Measurements from ENCODE around the gene SETD2.
"Not testable (repeated sequence)": the region's sequence is repeated elsewhere in the genome, so short reads cannot be mapped to it uniquely, and the experiment has no call there.

The SETD2 gene, protein sequence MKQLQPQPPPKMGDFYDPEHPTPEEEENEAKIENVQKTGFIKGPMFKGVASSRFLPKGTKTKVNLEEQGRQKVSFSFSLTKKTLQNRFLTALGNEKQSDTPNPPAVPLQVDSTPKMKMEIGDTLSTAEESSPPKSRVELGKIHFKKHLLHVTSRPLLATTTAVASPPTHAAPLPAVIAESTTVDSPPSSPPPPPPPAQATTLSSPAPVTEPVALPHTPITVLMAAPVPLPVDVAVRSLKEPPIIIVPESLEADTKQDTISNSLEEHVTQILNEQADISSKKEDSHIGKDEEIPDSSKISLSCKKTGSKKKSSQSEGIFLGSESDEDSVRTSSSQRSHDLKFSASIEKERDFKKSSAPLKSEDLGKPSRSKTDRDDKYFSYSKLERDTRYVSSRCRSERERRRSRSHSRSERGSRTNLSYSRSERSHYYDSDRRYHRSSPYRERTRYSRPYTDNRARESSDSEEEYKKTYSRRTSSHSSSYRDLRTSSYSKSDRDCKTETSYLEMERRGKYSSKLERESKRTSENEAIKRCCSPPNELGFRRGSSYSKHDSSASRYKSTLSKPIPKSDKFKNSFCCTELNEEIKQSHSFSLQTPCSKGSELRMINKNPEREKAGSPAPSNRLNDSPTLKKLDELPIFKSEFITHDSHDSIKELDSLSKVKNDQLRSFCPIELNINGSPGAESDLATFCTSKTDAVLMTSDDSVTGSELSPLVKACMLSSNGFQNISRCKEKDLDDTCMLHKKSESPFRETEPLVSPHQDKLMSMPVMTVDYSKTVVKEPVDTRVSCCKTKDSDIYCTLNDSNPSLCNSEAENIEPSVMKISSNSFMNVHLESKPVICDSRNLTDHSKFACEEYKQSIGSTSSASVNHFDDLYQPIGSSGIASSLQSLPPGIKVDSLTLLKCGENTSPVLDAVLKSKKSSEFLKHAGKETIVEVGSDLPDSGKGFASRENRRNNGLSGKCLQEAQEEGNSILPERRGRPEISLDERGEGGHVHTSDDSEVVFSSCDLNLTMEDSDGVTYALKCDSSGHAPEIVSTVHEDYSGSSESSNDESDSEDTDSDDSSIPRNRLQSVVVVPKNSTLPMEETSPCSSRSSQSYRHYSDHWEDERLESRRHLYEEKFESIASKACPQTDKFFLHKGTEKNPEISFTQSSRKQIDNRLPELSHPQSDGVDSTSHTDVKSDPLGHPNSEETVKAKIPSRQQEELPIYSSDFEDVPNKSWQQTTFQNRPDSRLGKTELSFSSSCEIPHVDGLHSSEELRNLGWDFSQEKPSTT (N-terminal part only)

DNA sequence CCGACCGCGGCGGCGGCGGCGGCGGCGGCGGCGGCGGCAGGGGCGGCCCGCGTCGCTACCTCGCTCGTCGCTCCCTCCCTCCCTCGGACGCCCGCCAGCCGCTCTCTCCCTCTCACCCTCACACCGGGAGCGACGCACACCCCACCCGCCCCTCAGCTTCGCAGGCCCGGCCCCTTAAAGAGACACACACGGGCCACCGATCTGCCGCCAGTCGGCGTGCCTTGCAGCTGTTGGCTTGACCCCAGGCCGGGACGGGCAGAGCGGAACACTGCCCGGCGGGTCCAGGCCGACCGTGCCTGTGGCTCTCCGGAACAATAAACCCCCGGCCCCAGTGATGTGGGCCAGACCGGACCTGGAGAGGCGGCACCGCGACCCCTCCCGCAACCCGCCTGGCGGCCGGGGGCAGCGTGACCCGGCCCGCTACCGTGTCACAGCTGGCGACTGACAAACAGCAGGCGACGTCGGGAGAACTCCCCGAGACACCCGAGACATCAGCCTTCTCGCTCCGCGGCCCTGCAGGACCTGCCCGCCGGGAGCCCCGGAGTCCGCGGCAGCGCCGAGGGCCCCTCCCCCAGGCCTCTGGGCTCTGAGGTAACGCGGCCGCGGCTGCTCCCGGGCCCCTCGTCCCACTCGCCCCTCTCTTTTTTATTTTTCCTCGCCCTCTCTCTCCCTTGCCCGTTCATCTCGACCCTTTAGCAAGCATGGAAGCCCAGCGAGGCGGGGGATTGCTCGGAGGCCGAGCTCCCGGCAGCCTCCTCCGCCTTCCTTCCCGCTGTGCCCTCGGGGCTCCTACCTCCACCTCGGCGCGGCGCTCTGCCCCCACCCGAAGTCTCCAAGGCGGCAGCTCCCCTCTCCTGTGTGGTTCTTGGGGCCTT lies at the start of gene SETD2:
TSS of gene SETD2 (minus strand) at position 107 of the 875 bp plus-strand sequence. CDS start 189 bp downstream, outside the sequence.
- FAIRE-seq: no peak
- peak; percentile 36; the same call in 1 of the 2 replicates for TF ChIP-seq POLR2A (IDR thresholded peaks at IDR 0.05; ENCODE audit: low read depth, low read length)

DNA sequence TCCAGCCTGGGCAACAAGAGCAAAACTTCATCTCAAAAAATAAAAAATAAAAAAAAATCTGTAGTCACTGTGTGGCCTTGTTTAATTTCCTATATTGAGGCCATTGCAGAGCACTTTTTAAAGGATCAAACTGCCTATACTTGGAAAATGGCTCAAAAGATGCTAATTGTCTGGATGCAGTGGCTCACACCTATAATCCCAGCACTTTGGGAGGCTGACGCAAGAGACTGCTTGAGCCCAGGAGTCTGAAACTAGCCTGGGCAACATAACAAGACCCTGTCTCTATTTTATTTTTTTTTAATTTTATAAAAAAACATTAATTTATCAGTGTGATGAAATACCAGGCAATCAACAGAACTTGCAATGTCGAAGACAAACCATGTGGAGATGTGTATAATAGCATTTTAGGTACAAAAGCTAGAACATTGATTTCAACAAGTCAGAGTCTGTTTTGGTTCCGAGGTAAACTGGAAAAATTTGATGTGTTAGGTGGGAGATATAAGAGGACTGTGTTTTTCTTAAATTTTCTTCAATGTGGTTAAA lies 47.0 kb upstream of the SETD2 start:
- FAIRE-seq: no peak
- no peak for DNase-seq (ENCODE audit: insufficient read length, low spot score)
- TF ChIP-seq POLR2A (IDR thresholded peaks at IDR 0.05; ENCODE audit: low read depth, low read length): no peak

More for the DNA sequence above, at the start of gene SETD2:
- DNase-seq (ENCODE audit: insufficient read length, low spot score): peak; percentile 94

DNA sequence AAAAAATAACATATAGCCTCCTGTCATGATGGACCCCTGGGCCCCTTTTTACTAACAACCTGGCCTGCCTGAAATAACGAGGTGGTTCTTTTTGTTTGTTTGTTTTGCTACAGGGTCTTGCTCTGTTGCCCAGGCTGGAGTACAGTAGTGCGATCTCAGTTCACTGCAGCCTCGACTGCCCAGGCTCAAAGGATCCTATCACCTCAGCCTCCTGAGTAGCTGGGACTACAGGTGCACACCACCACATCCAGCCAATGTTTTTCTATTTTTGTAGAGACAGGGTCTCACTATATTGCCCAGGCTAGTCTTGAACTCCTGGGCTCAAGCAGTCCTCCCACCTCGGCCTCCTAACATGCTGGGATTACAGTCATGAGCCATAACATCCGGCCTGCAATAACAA lies 42.1 kb upstream of the SETD2 start:
- not testable (repeated sequence) for FAIRE-seq; DNase-seq (ENCODE audit: insufficient read length, low spot score)

DNA sequence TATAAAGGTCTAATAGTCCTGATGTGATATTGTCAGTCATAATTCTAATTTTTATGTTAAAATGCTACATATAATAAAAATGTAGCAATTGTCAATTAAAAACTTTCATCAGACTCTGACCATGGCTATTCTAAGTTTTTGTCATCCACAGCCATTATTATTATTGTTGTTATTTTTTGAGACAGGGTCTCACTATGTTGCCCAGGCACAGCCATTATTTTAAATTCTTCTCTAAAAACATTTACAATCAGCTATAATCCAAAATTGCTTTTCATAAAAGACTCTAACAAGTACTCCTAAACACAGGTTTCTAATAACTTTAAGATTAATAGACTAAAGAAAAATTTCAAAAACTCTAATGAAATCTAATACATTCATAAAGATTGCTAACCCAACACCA lies 41.0 kb upstream of the SETD2 start:
- no peak for TF ChIP-seq POLR2A (IDR thresholded peaks at IDR 0.05; ENCODE audit: low read depth, low read length)
- FAIRE-seq (no peak), DNase-seq (ENCODE audit: insufficient read length, low spot score) (no peak)

DNA sequence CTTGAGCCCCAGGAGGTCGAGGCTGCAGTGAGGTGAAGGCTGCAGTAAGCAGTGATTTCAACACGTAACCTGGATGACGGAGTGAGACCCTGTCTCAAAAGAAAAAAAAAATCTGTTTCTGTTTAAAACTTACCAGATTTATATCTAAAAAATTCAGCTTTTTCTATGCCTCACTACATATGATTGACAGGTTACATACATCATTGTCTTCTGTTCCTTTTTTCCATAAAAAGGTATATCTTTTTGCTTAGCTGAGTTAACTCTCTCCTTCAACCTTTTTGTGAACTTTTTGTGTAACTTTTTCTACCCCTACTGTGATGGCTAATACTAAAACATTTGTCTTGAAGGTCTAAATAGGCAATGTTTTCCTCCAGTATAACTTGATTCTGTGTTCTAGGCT lies 38.6 kb upstream of the SETD2 start:
- DNase-seq (ENCODE audit: insufficient read length, low spot score) (no peak), FAIRE-seq (no peak)
- TF ChIP-seq POLR2A (IDR thresholded peaks at IDR 0.05; ENCODE audit: low read depth, low read length): no peak

DNA sequence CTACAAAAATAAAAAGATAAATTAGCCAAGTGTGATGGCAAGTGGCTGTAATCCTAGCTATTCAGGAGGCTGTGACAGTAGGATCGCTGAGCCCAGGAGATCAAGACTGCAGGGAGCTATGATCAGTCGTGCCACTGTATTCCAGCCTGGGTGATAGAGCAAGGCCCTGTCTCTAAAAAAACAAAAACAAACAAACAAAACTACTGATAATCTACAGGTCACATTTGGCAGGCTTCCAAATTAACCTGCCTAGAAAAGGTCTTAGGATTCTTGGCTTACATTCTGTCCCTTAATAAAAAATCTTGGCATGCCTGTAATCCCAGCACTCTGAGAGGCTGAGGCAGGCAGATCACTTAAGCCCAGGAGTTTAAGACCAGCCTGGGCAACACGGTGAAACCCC lies 33.4 kb upstream of the SETD2 start:
- TF ChIP-seq POLR2A (IDR thresholded peaks at IDR 0.05; ENCODE audit: low read depth, low read length): no peak
- no peak for FAIRE-seq
- no peak for DNase-seq (ENCODE audit: insufficient read length, low spot score)

DNA sequence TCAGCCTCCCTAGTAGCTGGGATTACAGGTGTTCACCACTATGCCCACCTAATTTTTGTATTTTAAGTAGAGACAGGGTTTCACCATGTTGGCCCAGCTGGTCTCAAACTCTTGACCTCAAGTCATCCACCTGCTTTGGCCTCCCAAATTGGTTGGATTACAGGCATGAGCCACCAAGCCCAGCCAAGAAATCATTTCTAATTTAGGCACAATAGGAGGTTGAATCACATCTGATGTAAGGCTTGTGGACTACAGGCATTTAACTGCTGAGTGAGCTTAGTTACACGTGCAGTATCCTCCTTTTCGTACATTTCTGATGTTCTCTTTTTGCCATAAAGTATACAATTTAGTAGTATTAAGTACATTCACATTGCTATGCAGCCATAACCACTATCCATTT lies 31.1 kb upstream of the SETD2 start:
- TF ChIP-seq POLR2A (IDR thresholded peaks at IDR 0.05; ENCODE audit: low read depth, low read length): no peak
- DNase-seq (ENCODE audit: insufficient read length, low spot score) (no peak), FAIRE-seq (no peak)

DNA sequence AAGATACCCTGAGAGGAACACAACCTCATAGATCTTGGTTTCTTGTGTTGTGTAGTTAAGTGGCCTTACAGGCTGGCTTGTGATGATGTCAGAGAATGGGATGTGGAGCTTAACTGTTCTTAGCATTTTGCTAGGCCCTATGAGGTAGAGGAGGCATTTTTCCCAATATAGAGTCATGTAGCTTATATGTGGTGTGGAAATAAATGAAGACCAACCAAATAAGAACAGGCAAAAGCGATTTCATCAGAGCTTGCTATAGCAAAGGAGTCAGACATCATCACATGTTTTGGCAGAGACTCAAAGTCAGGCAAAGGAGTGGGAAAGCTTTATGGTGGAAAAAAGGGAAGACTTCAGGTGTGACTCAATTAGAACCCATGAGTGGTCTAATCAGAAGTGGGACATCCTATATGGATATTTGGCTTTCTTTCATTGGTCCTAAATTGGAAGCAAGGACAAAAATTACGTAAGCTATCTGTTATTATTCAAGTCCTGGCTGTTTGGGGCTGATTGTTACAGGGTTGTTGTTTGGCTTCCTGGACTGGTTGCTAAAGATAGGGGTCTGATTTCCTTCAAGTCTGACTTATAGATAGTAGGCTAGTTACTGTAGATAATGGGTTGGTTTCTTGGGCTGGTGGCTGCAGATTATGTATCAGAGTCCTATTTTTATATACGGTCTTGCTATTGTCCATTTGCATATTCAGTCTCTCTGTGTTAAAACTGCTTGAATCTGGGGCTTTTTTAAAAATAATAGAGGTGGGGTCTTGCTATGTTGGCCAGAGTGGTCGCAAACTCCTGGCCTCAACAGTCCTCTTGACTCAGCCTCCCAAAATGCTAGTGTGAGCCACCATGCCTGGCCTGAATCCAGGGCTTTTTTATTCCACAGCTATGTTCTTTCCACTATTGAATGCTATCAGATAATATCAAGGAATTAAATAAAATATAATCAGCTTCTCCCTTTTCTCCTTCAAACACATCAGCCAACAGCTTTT lies 30.3 kb upstream of the SETD2 start:
- DNase-seq (ENCODE audit: insufficient read length, low spot score): no peak
- peak; percentile 62 for FAIRE-seq
- no peak for TF ChIP-seq POLR2A (IDR thresholded peaks at IDR 0.05; ENCODE audit: low read depth, low read length)

DNA sequence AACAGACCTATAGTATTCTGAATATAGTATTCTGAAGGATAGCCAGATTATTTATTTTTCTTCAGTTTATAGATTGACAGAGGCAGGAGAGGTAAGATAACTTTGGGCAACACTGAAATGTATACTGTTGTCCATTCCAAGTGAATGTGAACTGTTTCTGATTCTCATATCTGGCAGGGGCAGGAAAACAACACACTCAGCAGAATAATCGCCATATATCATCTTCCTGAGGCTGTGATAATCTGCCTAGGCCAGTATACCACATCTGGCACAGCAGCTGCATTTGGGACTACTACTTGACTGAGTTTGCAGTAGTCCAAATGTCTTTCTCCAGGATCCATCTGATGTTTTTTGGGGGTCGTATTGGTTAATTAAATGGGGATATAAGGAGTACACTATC lies 22.4 kb upstream of the SETD2 start:
- no peak for TF ChIP-seq POLR2A (IDR thresholded peaks at IDR 0.05; ENCODE audit: low read depth, low read length)
- DNase-seq (ENCODE audit: insufficient read length, low spot score): no peak
- no peak for FAIRE-seq

DNA sequence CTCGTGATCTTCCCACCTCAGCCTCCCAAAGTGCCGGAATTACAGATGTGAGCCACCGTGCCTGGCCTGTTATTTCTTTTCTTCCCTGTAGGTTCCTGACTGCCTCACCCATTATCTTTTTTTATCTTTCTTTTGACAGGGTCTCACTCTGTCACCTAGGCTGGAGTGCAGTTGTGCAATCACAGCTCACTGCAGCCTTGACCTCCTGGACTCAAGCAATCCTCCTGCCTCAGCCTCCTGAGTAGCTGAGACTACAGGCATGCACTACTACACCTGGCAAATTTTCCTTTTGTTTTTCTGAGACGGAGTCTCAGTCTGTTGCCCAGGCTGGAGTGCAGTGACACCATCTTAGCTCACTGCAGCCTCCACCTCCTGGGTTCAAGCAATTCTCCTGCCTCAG lies 17.8 kb upstream of the SETD2 start:
- not testable (repeated sequence) for DNase-seq (ENCODE audit: insufficient read length, low spot score); FAIRE-seq

DNA sequence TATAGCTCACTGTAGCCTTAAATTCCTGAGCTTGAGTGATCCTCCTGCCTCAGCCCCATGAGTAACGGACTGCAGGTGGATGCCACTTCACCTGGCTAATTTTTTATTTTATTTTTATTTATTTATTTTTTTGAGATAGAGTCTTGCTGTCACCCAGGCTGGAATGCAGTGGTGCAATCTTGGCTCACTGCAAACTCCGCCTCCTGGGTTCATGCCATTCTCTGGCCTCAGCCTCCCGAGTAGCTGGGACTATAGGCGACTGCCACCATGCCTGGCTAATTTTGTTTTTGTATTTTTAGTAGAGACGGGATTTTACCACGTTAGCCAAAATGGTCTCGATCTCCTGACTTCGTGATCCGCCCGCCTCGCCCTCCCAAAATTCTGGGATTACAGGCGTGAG lies 16.1 kb upstream of the SETD2 start:
- DNase-seq (ENCODE audit: insufficient read length, low spot score); FAIRE-seq: not testable (repeated sequence)

DNA sequence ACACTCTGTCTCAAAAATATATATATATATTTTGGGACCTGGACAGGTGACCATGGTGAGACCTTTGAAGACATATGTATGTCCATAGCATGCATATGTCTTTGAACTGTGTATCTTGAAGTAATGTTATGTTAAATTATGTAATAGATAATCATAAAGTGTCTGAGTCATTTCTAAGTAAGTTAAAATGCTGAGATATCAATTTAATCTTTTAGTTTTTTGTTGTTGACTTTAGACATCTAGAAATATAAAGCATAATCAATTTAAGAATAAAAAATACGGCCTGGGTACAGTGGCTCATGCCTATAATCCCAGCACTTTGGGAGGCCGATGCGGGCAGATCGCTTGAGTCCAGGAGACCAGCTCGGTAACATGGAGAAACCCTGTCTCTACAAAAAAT lies 12.7 kb upstream of the SETD2 start:
- no peak for TF ChIP-seq POLR2A (IDR thresholded peaks at IDR 0.05; ENCODE audit: low read depth, low read length)
- DNase-seq (ENCODE audit: insufficient read length, low spot score): no peak
- FAIRE-seq: no peak
